Calu3 (cell line): ENCODE results near the gene P2RY14. TPM values are rescaled to one million over a fixed set of nuclear protein-coding genes. Genes with fewer than 3 reads are reported as not detected.

Experiments
- BruUV-seq: library from RNA; stranded (reverse); fragments of 400-500 nt; replicated peaks from 2 replicates; lab custom pipeline; 2021; lab: Mats Ljungman, UMichigan
- CTCF ChIA-PET: fragments of 300-600 bp; sonication (Branson Sonifier 250); formaldehyde crosslinking; loops from one replicate; lab custom pipeline; 2022; ENCODE audit warnings: antibody characterized with exemption; lab: Charles Lee
- DNase-seq: peaks from one replicate; pipeline ENCODE4 v3.0.0; 2022
- H3K27ac Mint-ChIP-seq: one replicate; pipeline ENCODE4 v1.8.0; 2022; ENCODE audit warnings: mixed read lengths; ENCODE audit not compliant: unreplicated experiment
- H3K27me3 Mint-ChIP-seq: one replicate; pipeline ENCODE4 v1.8.0; 2022; ENCODE audit warnings: mixed read lengths; ENCODE audit not compliant: unreplicated experiment
- H3K36me3 Mint-ChIP-seq: one replicate; pipeline ENCODE4 v1.8.0; 2022; ENCODE audit warnings: mild to moderate bottlenecking, moderate library complexity, mixed read lengths; ENCODE audit not compliant: insufficient read depth, unreplicated experiment
- H3K4me1 Mint-ChIP-seq: one replicate; pipeline ENCODE4 v1.8.0; 2022; ENCODE audit warnings: mild to moderate bottlenecking, low read depth, mixed read lengths; ENCODE audit not compliant: unreplicated experiment
- H3K4me3 Mint-ChIP-seq: one replicate; pipeline ENCODE4 v1.8.0; 2022; ENCODE audit warnings: mild to moderate bottlenecking, low read depth, moderate library complexity, mixed read lengths; ENCODE audit not compliant: unreplicated experiment
- H3K9me3 Mint-ChIP-seq: one replicate; pipeline ENCODE4 v1.8.0; 2022; ENCODE audit warnings: low read depth, mixed read lengths; ENCODE audit not compliant: unreplicated experiment
- intact Hi-C: fragments of 100-400 bp; cut with micrococcal nuclease; formaldehyde crosslinking; loops from one replicate; pipeline ENCODE4 v1.10.0; 2022; ENCODE audit not compliant: unreplicated experiment
- total RNA-seq: library from RNA; stranded (reverse); gene quantifications from 2 replicates; pipeline ENCODE4 v1.2.3, GENCODE V29; 2022
- TF ChIP-seq, protein P1 (sequence below): fragments of 200-600 bp; IDR thresholded peaks from one replicate; pipeline ENCODE4 v1.8.0; 2022; ENCODE audit warnings: antibody characterized with exemption; ENCODE audit not compliant: unreplicated experiment

P2RY14 gene
- total RNA-seq, 1 experiment from 2014 or later: not detected

DNA sequence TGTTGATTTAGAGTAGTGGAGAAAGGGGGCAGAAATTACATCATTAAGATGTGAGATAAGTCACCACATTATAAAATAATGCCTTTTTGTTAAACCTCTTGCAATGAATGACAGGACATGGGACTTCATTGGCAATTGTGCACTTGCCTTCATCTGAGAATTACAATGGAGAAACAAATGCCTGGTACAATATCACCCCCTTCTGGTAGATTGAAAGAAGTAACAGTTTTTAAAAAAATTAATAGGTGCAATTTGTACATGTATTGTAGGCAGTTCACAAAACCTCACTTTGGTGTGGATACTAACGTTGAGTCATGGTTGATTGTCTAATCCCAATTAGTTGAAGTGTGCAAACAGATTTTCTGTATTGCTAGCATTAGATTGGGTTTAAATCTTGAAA lies 4.6 kb upstream of the P2RY14 start:
- Mint-ChIP-seq H3K9me3 (no peaks in the 10 kb centered on the region), H3K27ac (no peak overlapping the region), H3K27me3 (no peaks in the 10 kb centered on the region), H3K36me3 (no peaks in the 10 kb centered on the region), H3K4me3 (no peak overlapping the region), H3K4me1 (no peaks in the 10 kb centered on the region)
- DNase-seq: no peak
- TF ChIP-seq, protein P1, sequence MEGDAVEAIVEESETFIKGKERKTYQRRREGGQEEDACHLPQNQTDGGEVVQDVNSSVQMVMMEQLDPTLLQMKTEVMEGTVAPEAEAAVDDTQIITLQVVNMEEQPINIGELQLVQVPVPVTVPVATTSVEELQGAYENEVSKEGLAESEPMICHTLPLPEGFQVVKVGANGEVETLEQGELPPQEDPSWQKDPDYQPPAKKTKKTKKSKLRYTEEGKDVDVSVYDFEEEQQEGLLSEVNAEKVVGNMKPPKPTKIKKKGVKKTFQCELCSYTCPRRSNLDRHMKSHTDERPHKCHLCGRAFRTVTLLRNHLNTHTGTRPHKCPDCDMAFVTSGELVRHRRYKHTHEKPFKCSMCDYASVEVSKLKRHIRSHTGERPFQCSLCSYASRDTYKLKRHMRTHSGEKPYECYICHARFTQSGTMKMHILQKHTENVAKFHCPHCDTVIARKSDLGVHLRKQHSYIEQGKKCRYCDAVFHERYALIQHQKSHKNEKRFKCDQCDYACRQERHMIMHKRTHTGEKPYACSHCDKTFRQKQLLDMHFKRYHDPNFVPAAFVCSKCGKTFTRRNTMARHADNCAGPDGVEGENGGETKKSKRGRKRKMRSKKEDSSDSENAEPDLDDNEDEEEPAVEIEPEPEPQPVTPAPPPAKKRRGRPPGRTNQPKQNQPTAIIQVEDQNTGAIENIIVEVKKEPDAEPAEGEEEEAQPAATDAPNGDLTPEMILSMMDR: peak; percentile 73
- CTCF ChIA-PET: interaction anchor here (0.8 kb wide), 2 partner anchors 54 to 115 kb away, joined by 3 to 4 read pairs; no protein-coding TSS in a partner anchor
- no TSS peak for BruUV-seq
- intact Hi-C loops: loop anchor here (1.0 to 5.0 kb wide), 3 partner anchors 56 to 115 kb away; no protein-coding TSS in a partner anchor

DNA sequence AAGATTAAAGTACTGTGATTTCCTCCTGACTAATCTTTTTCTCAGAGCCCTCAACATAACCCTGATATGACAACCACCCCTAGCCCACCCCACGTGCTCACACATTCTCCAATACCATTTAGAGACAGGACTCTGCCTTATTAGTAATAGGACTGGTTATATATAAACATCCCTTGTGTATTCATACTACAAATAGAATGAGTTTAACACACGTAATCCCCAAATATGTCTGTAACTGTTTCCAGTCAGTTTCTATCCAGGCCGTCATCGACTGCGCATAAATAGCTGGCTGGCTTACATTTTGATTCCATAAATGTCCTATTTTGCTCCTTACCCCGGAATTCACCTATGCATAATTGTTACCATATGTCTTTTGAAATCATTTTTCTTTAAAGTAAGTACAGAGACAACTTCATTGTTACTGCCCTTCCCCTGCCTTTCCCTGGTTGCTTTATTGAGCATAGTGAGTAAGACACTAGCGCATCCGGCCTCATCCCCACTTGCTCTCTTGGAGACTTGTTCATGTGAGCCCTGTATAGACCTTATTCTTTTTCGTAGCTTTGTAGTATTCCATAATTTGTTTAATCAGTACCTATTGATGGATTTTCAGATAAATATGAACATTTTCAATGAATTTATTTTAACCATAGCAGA lies 3.5 kb upstream of the P2RY14 start:
- no peak overlapping the region for H3K4me3 Mint-ChIP-seq
- no peaks in the 10 kb centered on the region for H3K27me3 Mint-ChIP-seq
- DNase-seq: no peak
- no peaks in the 10 kb centered on the region for H3K4me1 Mint-ChIP-seq
- TF ChIP-seq, protein P1: no peak
- no peaks in the 10 kb centered on the region for H3K36me3 Mint-ChIP-seq
- no peak overlapping the region for H3K27ac Mint-ChIP-seq
- no peaks in the 10 kb centered on the region for H3K9me3 Mint-ChIP-seq
- intact Hi-C loops: loop anchor here (5.0 kb wide), 1 partner anchor 69 kb away; no protein-coding TSS in a partner anchor
- CTCF ChIA-PET: interaction anchor here (0.6 to 1.8 kb wide), 4 partner anchors 53 to 114 kb away, joined by 3 to 7 read pairs (median 4); no protein-coding TSS in a partner anchor
- BruUV-seq: no TSS peak

DNA sequence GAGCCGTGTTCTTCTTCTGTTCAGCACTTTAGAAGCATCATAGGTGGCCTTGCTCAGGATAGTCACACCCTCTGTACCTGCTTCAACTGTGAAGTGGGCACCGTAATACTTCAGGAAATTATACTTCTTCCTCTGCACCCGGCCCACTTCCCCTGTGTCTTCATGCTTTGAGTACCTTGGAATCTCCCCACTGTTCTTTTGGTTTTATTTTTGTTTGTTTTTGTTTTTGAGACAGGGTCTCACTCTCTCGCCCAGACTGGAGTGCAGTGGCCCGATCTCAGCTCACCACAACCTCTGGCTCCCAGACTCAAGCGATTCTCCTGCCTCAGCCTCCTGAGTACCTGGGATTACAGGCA lies 1.7 kb downstream of the P2RY14 start:
- no TSS peak for BruUV-seq
- DNase-seq: no peak
- intact Hi-C loops: no loop called here
- CTCF ChIA-PET: interaction anchor here (1.3 kb wide), 1 partner anchor 79 kb away, joined by 3 read pairs; no protein-coding TSS in a partner anchor
- Mint-ChIP-seq H3K4me1 (no peaks in the 10 kb centered on the region), H3K4me3 (no peak overlapping the region), H3K9me3 (no peaks in the 10 kb centered on the region), H3K36me3 (no peaks in the 10 kb centered on the region), H3K27ac (no peak overlapping the region), H3K27me3 (no peaks in the 10 kb centered on the region)
- TF ChIP-seq, protein P1: no peak

DNA sequence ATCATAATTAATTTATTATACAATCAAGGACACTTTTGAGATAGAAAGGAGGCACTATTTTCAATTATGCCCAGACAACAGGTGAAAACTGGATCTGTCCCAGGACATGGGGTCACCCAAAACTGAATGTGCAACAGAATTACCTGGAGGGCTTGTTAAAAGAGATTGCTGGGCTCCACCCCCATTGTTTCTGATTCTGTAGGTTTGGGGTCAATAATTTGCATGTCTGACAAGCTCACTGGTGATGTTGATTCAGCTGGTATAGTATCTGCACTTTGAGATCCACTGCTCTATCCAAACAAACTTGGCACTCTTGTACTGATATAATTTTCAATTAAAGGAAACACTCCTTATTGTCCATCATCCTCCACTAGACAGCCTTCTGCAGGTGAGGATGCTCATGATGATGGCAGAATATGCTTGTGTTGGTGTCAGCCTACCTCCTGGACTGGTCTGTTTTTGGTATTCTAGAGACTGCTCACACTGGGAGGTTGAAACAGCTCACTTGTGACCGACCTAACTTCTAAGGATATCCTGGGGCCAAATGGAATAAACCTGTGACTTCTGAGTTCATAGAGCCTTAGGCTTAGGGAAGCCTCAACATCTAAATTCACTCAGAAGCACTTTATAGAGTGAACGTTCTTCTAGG lies 2.2 kb downstream of the P2RY14 start:
- CTCF ChIA-PET: interaction anchor here (1.3 kb wide), 1 partner anchor 78 kb away, joined by 3 read pairs; no protein-coding TSS in a partner anchor
- no peaks in the 10 kb centered on the region for H3K27me3 Mint-ChIP-seq
- no peaks in the 10 kb centered on the region for H3K36me3 Mint-ChIP-seq
- H3K27ac Mint-ChIP-seq: no peak overlapping the region
- no peak for DNase-seq
- H3K4me1 Mint-ChIP-seq: no peaks in the 10 kb centered on the region
- intact Hi-C loops: no loop called here
- H3K4me3 Mint-ChIP-seq: no peak overlapping the region
- TF ChIP-seq, protein P1: no peak
- no TSS peak for BruUV-seq
- H3K9me3 Mint-ChIP-seq: no peaks in the 10 kb centered on the region
